GM19455 (cell line): ENCODE measurements around the gene CKMT2.

ENCODE experiments used
- ATAC-seq: cut with Tn5 transposase; IDR thresholded peaks from one replicate; pipeline ENCODE4 v1.9.1; 2021; ENCODE audit not compliant: unreplicated experiment

The CKMT2 gene

DNA sequence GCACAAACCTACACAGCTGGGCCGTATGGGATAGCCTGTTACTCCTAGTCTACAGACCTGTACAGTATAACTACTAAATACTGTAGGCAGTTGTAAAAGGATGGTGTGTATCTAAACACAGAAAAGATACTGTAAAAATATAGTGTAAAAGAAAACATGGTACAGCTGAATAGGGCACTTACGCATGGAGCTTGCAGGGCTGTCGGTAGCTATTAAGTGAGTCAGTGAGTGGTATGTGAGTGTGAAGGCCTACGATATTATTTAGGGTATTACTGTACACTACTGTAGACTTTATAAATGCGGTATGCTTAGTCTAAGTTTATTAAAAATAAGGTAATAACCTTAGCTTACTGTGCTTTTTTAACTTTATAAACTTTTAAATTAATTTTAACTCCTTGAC is 69.5 kb downstream of the CKMT2 start:
- no peak for ATAC-seq

DNA sequence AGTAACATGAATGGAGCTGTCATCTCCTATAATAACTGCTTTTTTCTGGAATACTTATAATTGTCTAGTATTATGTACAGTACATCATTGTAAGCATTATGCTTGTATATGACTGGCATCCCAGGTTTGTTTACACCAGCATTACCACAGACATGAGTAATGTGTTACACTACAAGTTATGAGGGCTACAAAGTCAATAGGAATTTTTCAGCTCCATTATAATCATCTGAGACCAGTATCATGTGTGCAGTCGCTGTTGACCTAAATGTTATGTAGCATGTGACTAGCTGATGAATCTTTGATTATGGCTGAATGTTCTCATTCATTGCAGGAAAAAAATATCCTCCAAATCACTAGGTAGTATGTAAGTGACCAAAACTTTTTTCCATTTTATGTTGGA is 70.4 kb downstream of the CKMT2 start:
- no peak for ATAC-seq

GRCh38 chr5:81305785-81306184 is 72.7 kb downstream of the CKMT2 start:
- no peak for ATAC-seq

GRCh38 chr5:81308836-81309235 is 75.7 kb downstream of the CKMT2 start:
- no peak for ATAC-seq

DNA sequence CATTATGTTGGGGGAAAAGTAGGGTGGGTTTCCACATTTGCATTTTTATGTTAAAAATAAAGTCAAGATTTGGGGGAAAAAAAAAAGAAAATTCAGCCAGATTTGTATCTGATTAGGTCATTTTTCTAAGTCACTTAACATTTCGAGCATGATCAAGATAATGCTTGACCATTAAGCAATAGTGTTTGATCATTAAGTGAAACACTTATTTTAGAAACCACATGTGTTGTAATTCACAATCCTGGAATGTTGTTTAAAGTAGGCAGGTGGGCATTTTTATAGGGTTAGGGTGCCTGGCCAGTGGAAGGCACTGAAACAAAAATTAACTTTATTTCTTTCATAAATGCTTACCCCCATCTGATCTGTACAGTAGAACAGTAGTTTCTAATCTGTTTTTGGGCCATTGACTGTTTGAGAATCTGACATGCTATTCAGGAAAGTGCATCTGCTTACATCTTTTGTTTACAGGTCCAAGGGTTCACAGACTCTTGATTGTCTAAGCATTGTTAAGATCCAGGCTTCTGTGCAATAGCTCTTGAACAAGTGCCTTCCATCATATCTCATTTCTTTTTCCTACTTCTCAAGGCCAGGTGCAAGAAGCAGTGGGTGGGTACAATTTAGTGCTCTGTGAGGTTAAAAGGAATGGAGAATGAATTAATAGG is 77.4 kb downstream of the CKMT2 start:
- ATAC-seq: no peak

DNA sequence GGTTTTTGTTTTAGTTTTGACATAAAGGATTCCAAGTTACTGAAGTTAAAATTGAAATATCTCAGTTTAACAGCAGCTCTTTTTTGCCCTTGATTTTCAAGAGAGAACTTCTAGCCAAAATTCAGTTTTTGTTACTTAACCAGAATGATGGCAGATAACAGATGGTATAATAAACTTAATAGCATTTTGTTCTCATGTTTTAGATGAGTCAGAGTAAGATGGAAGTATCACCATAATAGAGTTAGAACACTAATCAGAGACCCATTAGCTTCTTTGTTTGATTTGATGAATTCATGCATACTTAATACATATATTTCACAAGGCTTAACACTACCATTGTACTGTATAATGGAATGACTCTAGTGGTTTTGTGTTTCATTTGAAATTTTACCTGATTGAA is 80.2 kb downstream of the CKMT2 start:
- no peak for ATAC-seq

GRCh38 chr5:81313686-81314085 is 80.6 kb downstream of the CKMT2 start:
- no peak for ATAC-seq

- no peak for ATAC-seq
Observed at GRCh38 chr5:81314581-81314980, 81.5 kb downstream of the CKMT2 start.

GRCh38 chr5:81315336-81315735 is 82.2 kb downstream of the CKMT2 start:
- ATAC-seq: no peak

DNA sequence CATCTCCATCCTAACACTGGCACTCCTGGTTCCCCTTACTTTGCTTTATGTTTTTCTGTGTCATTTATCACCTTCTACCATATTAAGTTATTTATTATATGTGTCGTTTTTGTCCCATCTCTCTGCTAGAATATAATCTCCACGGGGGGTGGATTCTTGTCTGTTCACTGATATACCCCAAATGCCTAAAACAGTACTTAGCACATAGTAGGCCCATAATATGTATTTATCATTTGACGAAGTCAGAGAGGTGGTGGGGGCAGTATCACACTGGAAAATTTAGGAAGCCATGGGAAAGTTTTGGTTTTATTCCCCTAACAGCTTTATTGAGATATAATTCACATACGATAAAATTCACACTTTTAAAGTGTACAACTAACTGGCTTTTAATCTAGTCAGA is 82.7 kb downstream of the CKMT2 start:
- no peak for ATAC-seq
